A673 (cell line): ENCODE measurements around the gene SCUBE2.

Source experiments
- EZH2 ChIP-seq: fragments of 200-600 bp; sonication (generic); IDR thresholded peaks from 2 replicates; pipeline ENCODE4 v1.6.1; 2017; ENCODE audit warnings: borderline replicate concordance, low read depth, mild to moderate bottlenecking, mixed read lengths, antibody characterized with exemption, low read length; ENCODE audit not compliant: poor library complexity, severe bottlenecking
- TF ChIP-seq, protein P1 (sequence below): fragments of 300-800, 200-600 bp; sonication (generic); conservative IDR thresholded peaks from 2 replicates; pipeline ENCODE4 v1.5.1; 2017; ENCODE audit warnings: low read depth, mild to moderate bottlenecking, antibody characterized with exemption, low read length, moderate library complexity, mixed read lengths

DNA sequence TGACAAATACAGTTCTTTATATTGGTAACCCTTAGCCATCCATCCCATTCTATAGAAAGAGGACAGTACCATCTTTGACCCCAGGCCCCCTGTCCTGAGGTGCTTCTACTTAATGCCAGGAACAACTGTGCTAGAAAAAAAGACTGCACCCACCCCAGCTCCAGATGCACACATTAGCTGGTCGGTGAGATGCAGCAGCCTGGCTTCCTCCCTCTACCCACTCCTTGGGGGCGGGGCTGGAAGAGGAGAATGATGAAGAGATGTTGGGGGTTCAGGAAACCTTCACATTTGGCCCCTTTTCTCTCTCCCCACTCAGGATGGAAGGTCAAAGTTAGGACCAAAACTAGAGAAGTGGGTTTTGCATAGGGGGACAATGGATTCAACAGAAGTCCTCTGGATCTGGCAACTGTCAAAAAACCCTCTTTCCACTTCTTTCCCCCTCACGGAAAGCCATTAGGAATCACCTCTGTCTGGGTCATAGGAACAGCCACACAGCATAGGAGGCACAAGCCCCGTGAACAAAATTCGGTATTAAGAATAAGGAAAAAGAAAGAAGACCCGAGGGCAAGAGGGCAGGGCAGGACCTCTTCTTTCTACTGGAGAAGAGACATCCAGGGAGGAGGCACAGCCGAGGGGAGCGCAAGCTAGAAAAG lies 88.4 kb downstream of the SCUBE2 start:
- TF ChIP-seq, protein P1, sequence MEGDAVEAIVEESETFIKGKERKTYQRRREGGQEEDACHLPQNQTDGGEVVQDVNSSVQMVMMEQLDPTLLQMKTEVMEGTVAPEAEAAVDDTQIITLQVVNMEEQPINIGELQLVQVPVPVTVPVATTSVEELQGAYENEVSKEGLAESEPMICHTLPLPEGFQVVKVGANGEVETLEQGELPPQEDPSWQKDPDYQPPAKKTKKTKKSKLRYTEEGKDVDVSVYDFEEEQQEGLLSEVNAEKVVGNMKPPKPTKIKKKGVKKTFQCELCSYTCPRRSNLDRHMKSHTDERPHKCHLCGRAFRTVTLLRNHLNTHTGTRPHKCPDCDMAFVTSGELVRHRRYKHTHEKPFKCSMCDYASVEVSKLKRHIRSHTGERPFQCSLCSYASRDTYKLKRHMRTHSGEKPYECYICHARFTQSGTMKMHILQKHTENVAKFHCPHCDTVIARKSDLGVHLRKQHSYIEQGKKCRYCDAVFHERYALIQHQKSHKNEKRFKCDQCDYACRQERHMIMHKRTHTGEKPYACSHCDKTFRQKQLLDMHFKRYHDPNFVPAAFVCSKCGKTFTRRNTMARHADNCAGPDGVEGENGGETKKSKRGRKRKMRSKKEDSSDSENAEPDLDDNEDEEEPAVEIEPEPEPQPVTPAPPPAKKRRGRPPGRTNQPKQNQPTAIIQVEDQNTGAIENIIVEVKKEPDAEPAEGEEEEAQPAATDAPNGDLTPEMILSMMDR = no peak
- TF ChIP-seq EZH2 = no peak
